Stimulated activated CD4-positive, alpha-beta T cell treated with anti-CD3 and anti-CD28 coated beads, Interleukin-1b, Interleukin-23, amount 100 ng/mL, for 24 hours (primary cell): Measurements from ENCODE around the gene THAP7.
"Not testable (repeated sequence)": the region's sequence is repeated elsewhere in the genome, so short reads cannot be mapped to it uniquely, and the experiment has no call there.

ENCODE experiments used
- DNase-seq, 4 experiments: peaks; one replicate each; pipeline ENCODE4 v3.0.0-alpha.2; 2020; ENCODE audit warnings: low read depth in 4 of 4, low spot score in 1 of 4

The THAP7 gene

DNA sequence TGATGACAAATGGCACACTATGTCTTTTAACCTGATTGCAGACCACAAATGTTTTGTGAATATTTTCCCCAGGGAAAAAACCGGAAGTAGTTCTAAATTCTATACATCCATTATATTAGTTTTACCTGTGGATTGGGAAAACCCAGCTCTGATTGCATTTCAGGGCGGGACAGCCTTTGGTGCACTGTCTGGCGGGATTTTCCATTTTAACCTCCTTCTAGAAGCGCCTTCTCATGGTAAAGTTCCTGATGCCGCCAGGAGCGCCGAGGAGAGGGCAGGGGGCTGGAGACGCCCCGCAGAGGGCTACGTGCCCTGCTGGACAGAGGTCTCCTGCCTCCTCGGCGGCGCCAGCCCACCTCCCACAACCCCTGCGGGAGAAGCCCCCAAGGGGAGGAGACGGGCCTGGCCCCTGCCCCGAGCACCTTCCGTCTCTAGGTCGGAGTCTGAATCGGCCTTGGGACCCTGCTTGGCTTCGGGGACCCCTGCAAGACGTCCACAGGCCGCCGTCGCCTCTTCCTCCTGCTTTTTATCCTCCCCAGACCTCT, 11.8 kb upstream of the THAP7 start:
- no peak for DNase-seq

- no peak for DNase-seq
Measured at GRCh38 chr22:21012446-21013407, 10.8 kb upstream of the THAP7 start.

- DNase-seq = no peak
Measured at GRCh38 chr22:21010426-21011113, 8.7 kb upstream of the THAP7 start.

- no peak for DNase-seq
Measured at GRCh38 chr22:21009638-21010425, 7.9 kb upstream of the THAP7 start.

DNA sequence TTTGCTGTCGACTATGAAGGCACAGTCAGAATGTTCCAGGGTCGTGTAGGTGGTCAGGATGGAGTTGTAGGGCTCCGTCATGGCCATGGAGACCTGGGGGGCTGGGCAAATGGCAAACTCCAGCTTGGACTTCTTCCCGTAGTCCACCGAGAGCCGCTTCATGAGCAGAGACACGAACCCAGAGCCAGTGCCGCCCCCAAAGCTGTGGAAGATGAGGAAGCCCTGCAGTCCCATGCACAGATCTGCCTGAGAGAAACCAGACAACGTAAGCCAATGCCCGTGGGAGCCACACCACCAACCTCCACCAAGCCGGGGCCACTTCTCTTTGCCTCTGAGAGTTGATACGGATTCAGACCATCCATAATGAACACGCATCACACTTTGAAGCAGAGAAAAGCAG, 7.3 kb upstream of the THAP7 start:
- not testable (repeated sequence) for DNase-seq

GRCh38 chr22:21003782-21004181, 1.9 kb upstream of the THAP7 start:
- DNase-seq = no peak

GRCh38 chr22:21000987-21001600, 824 bp downstream of the THAP7 start:
- DNase-seq = no peak

DNA sequence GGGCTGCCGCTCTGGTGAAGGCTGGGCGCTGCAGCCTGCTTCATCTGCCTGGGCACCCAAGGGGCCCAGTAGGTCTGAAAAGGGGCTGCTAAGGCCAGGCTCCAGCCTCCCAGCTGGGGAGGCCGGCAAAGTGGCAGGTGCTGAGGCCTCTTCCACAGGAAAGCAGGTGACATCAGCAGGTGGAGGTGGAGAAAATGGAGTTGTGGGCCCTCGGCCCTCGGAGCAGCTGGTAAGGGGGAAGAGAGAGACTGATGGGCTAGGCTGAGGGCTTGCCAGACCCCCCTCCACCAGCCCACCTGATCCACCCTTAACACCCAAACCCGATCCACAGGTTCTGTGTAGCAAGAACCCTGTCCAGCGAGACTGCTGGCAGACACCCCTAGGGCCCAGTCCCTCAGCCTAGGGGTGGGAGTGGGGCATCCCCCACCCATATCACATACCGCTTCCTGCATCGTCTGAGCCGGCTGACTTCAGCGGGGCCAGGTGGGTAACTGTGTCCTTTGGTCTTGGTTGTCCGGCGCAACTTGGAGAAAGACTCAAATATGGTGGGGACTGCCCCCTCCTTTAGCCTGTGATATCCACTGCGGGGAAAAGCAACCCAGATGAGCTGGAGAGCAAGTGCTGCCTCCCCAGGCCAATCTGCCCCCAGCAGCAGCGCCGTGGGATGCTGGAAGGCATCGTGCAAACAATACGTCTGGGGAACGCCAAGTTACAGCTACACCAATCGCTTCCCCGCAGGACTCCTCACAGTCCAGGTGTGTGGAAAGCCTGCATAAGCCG, 1.5 kb downstream of the THAP7 start:
- DNase-seq = no peak

- no peak for DNase-seq
Measured at GRCh38 chr22:20999350-21000206, 2.3 kb downstream of the THAP7 start.

DNA sequence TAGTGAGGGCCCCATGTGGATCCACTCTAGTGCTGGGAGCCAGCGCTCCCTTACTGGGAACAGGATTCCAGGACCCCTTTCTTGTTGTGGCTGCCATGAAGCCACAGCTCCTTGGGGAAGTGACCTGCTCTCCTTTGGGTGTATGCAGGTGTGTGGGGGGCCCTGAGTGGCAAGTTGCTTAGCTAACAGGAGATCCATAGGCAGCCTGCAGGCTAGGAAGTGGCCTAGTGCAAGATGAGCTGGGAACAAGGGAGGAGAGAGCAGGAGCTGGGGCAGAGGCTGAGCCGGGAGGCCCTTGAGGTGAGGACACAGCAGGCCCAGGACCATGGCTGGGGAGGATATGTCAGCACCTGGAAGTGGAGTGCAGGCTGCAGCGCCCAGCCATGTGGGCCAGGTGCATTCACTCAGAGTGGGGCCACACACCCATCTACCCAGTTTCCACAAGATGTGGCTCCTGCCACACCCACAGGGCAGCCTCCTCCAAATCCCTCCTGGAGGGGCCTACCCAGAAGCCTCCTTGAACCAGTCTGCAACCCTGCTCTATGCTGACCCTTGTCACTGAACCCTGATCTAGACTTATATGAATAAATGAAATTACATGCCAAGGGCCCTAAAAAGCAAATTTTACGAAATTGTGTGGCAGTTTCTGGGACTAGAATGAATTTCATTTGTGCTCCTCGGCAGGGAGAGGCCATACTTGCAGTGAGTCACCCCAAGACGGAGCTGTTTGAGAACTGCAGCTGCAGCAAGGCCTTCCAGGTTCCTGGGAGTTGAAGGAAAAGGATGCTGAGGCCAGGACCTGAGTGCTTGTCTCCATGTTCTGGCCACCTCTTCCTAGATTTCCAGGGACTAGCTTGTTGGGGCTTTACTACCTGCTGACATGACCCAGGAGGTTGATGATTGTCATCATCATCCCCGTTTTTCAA, 3.2 kb downstream of the THAP7 start:
- DNase-seq = no peak

GRCh38 chr22:20997536-20998257, 4.2 kb downstream of the THAP7 start:
- DNase-seq = no peak

DNA sequence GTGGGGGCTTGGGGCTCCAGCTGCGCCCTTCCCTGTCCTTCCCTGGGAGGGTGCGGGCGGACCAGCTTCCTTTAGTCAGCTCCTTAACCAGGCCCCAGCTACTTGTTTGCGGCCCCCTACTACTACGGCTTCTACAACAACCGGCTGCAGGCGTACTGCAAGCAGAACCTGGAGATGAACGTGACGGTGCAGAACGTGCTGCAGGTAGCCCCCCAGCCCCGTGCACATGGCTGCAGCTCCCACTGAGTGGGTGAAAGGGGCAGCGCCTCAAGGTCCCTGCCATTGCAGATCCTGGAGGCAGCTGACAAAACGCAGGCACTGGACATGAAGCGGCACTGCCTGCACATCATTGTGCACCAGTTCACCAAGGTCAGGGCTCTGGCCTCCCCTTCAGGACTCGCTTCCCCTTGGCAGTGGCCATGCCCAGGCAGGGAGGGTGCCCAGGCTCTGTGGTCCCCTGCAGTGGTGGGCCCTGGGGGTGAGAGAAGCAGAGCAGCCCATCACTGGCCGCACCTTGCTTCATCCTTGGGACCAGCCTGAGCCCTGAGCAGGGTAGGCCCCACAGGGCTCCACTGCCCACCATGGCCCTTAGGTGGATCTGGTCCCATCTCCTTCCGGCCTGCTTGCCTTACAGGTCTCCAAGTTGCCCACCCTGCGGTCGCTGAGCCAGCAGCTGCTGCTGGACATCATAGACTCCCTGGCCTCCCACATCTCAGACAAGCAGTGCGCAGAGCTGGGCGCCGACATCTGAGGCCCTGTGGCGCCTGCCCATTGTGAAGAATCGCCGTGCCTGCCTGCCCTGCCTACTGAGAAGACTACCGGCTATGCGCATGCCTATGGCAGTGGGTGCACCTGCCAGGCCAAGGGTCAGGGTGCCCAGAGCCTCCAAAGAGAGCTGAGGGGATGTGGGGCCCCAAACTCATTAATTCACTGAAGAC, 5.1 kb downstream of the THAP7 start:
- no peak for DNase-seq

GRCh38 chr22:20996031-20996410, 5.9 kb downstream of the THAP7 start:
- DNase-seq = no peak

DNA sequence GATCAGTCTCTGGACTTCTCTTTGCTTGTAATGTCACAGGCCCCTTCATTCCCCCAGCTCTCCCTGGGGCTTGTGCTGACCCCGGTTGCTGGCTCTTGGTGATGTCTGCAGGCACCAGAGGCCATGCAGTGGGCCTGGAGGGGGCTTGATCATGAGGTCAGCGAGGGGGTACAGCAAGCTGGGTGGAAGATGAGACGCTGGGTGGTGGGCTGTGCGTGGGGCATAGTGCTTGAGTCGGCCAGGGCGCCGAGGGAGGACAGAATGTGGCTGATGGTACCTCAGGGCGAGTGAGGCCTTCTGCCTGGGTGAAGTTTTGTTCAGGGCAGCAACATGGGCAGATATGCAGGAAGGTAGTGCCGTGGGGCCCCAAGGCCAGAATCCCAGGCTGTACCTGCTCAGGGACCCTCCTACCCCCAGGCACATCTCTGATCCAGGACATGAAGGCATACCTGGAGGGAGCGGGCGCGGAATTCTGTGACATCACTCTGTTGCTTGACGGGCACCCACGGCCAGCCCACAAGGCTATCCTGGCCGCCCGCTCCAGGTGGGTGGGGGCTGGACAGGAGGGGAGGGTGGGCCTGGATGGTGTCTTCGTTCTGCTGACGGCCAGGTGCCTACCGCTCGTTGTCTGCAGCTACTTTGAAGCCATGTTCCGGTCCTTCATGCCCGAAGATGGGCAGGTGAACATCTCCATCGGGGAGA, 6.4 kb downstream of the THAP7 start:
- no peak for DNase-seq

DNA sequence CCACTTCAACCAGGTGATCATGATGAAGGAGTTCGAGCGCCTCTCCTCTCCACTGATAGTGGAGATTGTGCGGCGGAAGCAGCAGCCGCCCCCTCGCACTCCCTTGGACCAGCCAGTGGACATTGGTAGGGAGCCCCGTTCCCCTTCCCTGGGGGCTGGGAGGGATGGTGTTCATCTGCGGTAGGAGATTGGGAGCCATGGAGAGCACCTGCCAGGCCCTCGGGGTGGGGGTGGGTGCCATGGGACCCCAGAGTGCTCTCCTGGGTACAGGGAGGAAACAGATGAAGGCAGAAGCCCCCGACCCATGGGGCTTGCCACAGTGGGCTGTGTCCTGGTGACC, 7.0 kb downstream of the THAP7 start:
- DNase-seq = no peak
